ENCODE measurements around the gene EHBP1L1.
A peak's percentile ranks its signal among the peaks of the same experiment; 100 is the strongest.

The EHBP1L1 gene

GRCh38 chr11:65586676-65587075 lies 10.8 kb downstream of the EHBP1L1 start:
- Histone ChIP-seq H3K4me1 (ENCODE audit: insufficient read depth, low read length) (no peaks in the 10 kb centered on the region), H3K4me2 (ENCODE audit: insufficient read depth, low read length) (no peak overlapping the region), H3K79me2 (ENCODE audit: insufficient read depth, low read length) (no peaks in the 10 kb centered on the region), H3K4me3 (ENCODE audit: low read depth in 1 of 2, low read length in 2 of 2) (no peak overlapping the region), H3K27me3 (ENCODE audit: insufficient read depth, low read length, poor library complexity) (no peaks in the 10 kb centered on the region), H2AFZ (ENCODE audit: low read depth, low read length) (no peak overlapping the region), H3K27ac (ENCODE audit: low read length) (no peak overlapping the region), H3K9me3 (ENCODE audit: insufficient read depth, low read length, severe bottlenecking) (no peaks in the 10 kb centered on the region), H3K9ac (ENCODE audit: low read depth, low read length) (no peak overlapping the region), H4K20me1 (ENCODE audit: insufficient read depth, low read length) (peaks cover 4% of the 10 kb centered on the region; the same call in 1 of the 2 replicates), H3K36me3 (ENCODE audit: insufficient read depth, low read length) (peaks cover 46% of the 10 kb centered on the region)
- ATAC-seq (ENCODE audit: insufficient read depth, low read depth) (no peak), DNase-seq (no peak)
- TF ChIP-seq CTCF (IDR thresholded peaks at IDR 0.05; ENCODE audit: borderline replicate concordance, extremely low read depth, low read length, poor library complexity, severe bottlenecking) (no peak), EZH2 (IDR thresholded peaks at IDR 0.05; ENCODE audit: borderline replicate concordance, low read depth, low read length, severe bottlenecking) (no peak)

GRCh38 chr11:65588199-65589054 lies 12.6 kb downstream of the EHBP1L1 start:
- no peaks in the 10 kb centered on the region for H3K27me3 ChIP-seq (ENCODE audit: insufficient read depth, low read length, poor library complexity)
- H4K20me1 ChIP-seq (ENCODE audit: insufficient read depth, low read length) = peaks cover 4% of the 10 kb centered on the region; the same call in 1 of the 2 replicates
- peaks cover 55% of the 10 kb centered on the region for H3K36me3 ChIP-seq (ENCODE audit: insufficient read depth, low read length)
- ATAC-seq (ENCODE audit: insufficient read depth, low read depth) = peak; percentile 82
- H3K4me3 ChIP-seq (ENCODE audit: low read depth in 1 of 2, low read length in 2 of 2) = no peak overlapping the region
- H3K79me2 ChIP-seq (ENCODE audit: insufficient read depth, low read length) = no peaks in the 10 kb centered on the region
- DNase-seq = peak; percentile 62
- no peaks in the 10 kb centered on the region for H3K4me1 ChIP-seq (ENCODE audit: insufficient read depth, low read length)
- TF ChIP-seq EZH2 (IDR thresholded peaks at IDR 0.05; ENCODE audit: borderline replicate concordance, low read depth, low read length, severe bottlenecking) (no peak), CTCF (IDR thresholded peaks at IDR 0.05; ENCODE audit: borderline replicate concordance, extremely low read depth, low read length, poor library complexity, severe bottlenecking) (peak; percentile 78)
- no peaks in the 10 kb centered on the region for H3K9me3 ChIP-seq (ENCODE audit: insufficient read depth, low read length, severe bottlenecking)
- no peak overlapping the region for H2AFZ ChIP-seq (ENCODE audit: low read depth, low read length)
- H3K27ac ChIP-seq (ENCODE audit: low read length) = no peak overlapping the region
- no peak overlapping the region for H3K9ac ChIP-seq (ENCODE audit: low read depth, low read length)
- no peak overlapping the region for H3K4me2 ChIP-seq (ENCODE audit: insufficient read depth, low read length)

- H2AFZ ChIP-seq (ENCODE audit: low read depth, low read length) = no peak overlapping the region
- peaks cover 4% of the 10 kb centered on the region; the same call in 1 of the 2 replicates for H4K20me1 ChIP-seq (ENCODE audit: insufficient read depth, low read length)
- H3K4me3 ChIP-seq (ENCODE audit: low read depth in 1 of 2, low read length in 2 of 2) = no peak overlapping the region
- TF ChIP-seq CTCF (IDR thresholded peaks at IDR 0.05; ENCODE audit: borderline replicate concordance, extremely low read depth, low read length, poor library complexity, severe bottlenecking) (no peak), EZH2 (IDR thresholded peaks at IDR 0.05; ENCODE audit: borderline replicate concordance, low read depth, low read length, severe bottlenecking) (no peak)
- no peak overlapping the region for H3K9ac ChIP-seq (ENCODE audit: low read depth, low read length)
- no peaks in the 10 kb centered on the region for H3K4me1 ChIP-seq (ENCODE audit: insufficient read depth, low read length)
- DNase-seq = peak; percentile 39
- no peak overlapping the region for H3K27ac ChIP-seq (ENCODE audit: low read length)
- 0 out of 3 replicates have a peak, but pooled peaks have one; percentile 28 for ATAC-seq (ENCODE audit: insufficient read depth, low read depth)
- H3K79me2 ChIP-seq (ENCODE audit: insufficient read depth, low read length) = no peaks in the 10 kb centered on the region
- no peaks in the 10 kb centered on the region for H3K9me3 ChIP-seq (ENCODE audit: insufficient read depth, low read length, severe bottlenecking)
- H3K27me3 ChIP-seq (ENCODE audit: insufficient read depth, low read length, poor library complexity) = no peaks in the 10 kb centered on the region
- peaks cover 52% of the 10 kb centered on the region for H3K36me3 ChIP-seq (ENCODE audit: insufficient read depth, low read length)
- no peak overlapping the region for H3K4me2 ChIP-seq (ENCODE audit: insufficient read depth, low read length)
Observed at GRCh38 chr11:65589444-65590239, 13.8 kb downstream of the EHBP1L1 start.

Data from DND-41 (cell line).